Hematopoietic multipotent progenitor cell treated with erythropoietin and hydrocortisone succinate and interleukin-3 and kit ligand, for 8 days (in vitro differentiated cells): Measurements from ENCODE around the gene CC2D1A.

Experiments used
- DNase-seq: peaks from one replicate; pipeline ENCODE4 v3.0.0-alpha.2; 2015

The CC2D1A gene

GRCh38 chr19:13880059-13881043, 25.6 kb upstream of the CC2D1A start:
- peak; percentile 93 for DNase-seq

GRCh38 chr19:13881251-13881691, 24.7 kb upstream of the CC2D1A start:
- DNase-seq: no peak

- DNase-seq: no peak
These were observed 24.1 kb upstream of the CC2D1A start for GRCh38 chr19:13881692-13882418.

GRCh38 chr19:13882419-13882795, 23.6 kb upstream of the CC2D1A start:
- DNase-seq: no peak

- DNase-seq: no peak
These were observed 23.2 kb upstream of the CC2D1A start for GRCh38 chr19:13882836-13883235.

GRCh38 chr19:13883516-13884064, 22.4 kb upstream of the CC2D1A start:
- DNase-seq: no peak

- DNase-seq: peak; percentile 53
These were observed 21.0 kb upstream of the CC2D1A start for GRCh38 chr19:13884726-13885591.

- DNase-seq: no peak
These were observed 20.1 kb upstream of the CC2D1A start for GRCh38 chr19:13885826-13886365.

GRCh38 chr19:13887018-13887436, 19.0 kb upstream of the CC2D1A start:
- no peak for DNase-seq

GRCh38 chr19:13887517-13887916, 18.5 kb upstream of the CC2D1A start:
- DNase-seq: no peak

GRCh38 chr19:13888281-13888680, 17.7 kb upstream of the CC2D1A start:
- no peak for DNase-seq

GRCh38 chr19:13890136-13890535, 15.9 kb upstream of the CC2D1A start:
- DNase-seq: no peak

- no peak for DNase-seq
These were observed 13.1 kb upstream of the CC2D1A start for GRCh38 chr19:13892870-13893269.

- DNase-seq: no peak
These were observed 11.4 kb upstream of the CC2D1A start for GRCh38 chr19:13894552-13894951.

GRCh38 chr19:13896227-13896626, 9.8 kb upstream of the CC2D1A start:
- no peak for DNase-seq

- no peak for DNase-seq
These were observed 6.6 kb upstream of the CC2D1A start for GRCh38 chr19:13899393-13899792.

GRCh38 chr19:13899912-13900584, 6.0 kb upstream of the CC2D1A start:
- DNase-seq: no peak

GRCh38 chr19:13902993-13903555, 2.9 kb upstream of the CC2D1A start:
- DNase-seq: peak; percentile 69

- DNase-seq: no peak
These were observed 512 bp downstream of the CC2D1A start for GRCh38 chr19:13906521-13906904.

GRCh38 chr19:13906910-13907309, 909 bp downstream of the CC2D1A start:
- DNase-seq: no peak

- no peak for DNase-seq
These were observed 2.7 kb downstream of the CC2D1A start for GRCh38 chr19:13908674-13909073.
